HG03439 (cell line): Measurements from ENCODE around the gene SYNPO2.
A peak's percentile ranks its signal among the peaks of the same experiment; 100 is the strongest.
"Not testable (repeated sequence)": the region's sequence is repeated elsewhere in the genome, so short reads cannot be mapped to it uniquely, and the experiment has no call there.

Source experiments
- ATAC-seq: cut with Tn5 transposase; IDR thresholded peaks from one replicate; pipeline ENCODE4 v1.9.1; 2021; ENCODE audit warnings: mild to moderate bottlenecking, moderate library complexity; ENCODE audit not compliant: unreplicated experiment

The SYNPO2 gene

GRCh38 chr4:118973295-118973694, 84.6 kb downstream of the SYNPO2 start:
- no peak for ATAC-seq

- no peak for ATAC-seq
Observed at GRCh38 chr4:118974758-118975157, 86.1 kb downstream of the SYNPO2 start.

GRCh38 chr4:118975449-118976192, 87.0 kb downstream of the SYNPO2 start:
- ATAC-seq: no peak

- ATAC-seq: not testable (repeated sequence)
Observed at GRCh38 chr4:118976193-118976560, 87.5 kb downstream of the SYNPO2 start.

GRCh38 chr4:118977100-118977499, 88.4 kb downstream of the SYNPO2 start:
- not testable (repeated sequence) for ATAC-seq

GRCh38 chr4:118979712-118980111, 91.1 kb downstream of the SYNPO2 start:
- no peak for ATAC-seq

- ATAC-seq: no peak
Observed at GRCh38 chr4:118981171-118981838, 92.7 kb downstream of the SYNPO2 start.

- ATAC-seq: peak; percentile 92
Observed at GRCh38 chr4:118981839-118982381, 93.3 kb downstream of the SYNPO2 start.

GRCh38 chr4:118983293-118983692, 94.6 kb downstream of the SYNPO2 start:
- no peak for ATAC-seq

GRCh38 chr4:118983831-118984230, 95.2 kb downstream of the SYNPO2 start:
- ATAC-seq: no peak

- ATAC-seq: no peak
Observed at GRCh38 chr4:118985170-118986000, 96.7 kb downstream of the SYNPO2 start.

GRCh38 chr4:118987959-118988634, 99.4 kb downstream of the SYNPO2 start:
- no peak for ATAC-seq

GRCh38 chr4:118988635-118988972, 100.0 kb downstream of the SYNPO2 start:
- ATAC-seq: no peak

- no peak for ATAC-seq
Observed at GRCh38 chr4:118989098-118990080, 100.7 kb downstream of the SYNPO2 start.

GRCh38 chr4:118991686-118992085, 103.0 kb downstream of the SYNPO2 start:
- ATAC-seq: no peak

GRCh38 chr4:118992149-118992548, 103.5 kb downstream of the SYNPO2 start:
- no peak for ATAC-seq

GRCh38 chr4:118993333-118993732, 104.7 kb downstream of the SYNPO2 start:
- ATAC-seq: no peak

GRCh38 chr4:118994030-118994429, 105.4 kb downstream of the SYNPO2 start:
- ATAC-seq: no peak

- ATAC-seq: no peak
Observed at GRCh38 chr4:118995693-118996391, 107.2 kb downstream of the SYNPO2 start.
